Smooth muscle cell (in vitro differentiated cells): Measurements from ENCODE around the gene PKN2. TPM values are rescaled to one million over a fixed set of nuclear protein-coding genes. Genes with fewer than 3 reads are reported as not detected.

Source experiments
- DNase-seq: peaks from one replicate; lab custom pipeline; 2025; ENCODE audit not compliant: unreplicated experiment; lab: John Stamatoyannopoulos, UW
- H2AFZ ChIP-seq: fragments of 200-600 bp; sonication (generic); 2 replicates; pipeline ENCODE4 v1.6.0; 2016; ENCODE audit warnings: antibody characterized with exemption, low read depth, mild to moderate bottlenecking
- H3F3A ChIP-seq: fragments of 200-600 bp; sonication (generic); 2 replicates; pipeline ENCODE4 v1.6.0; 2017; ENCODE audit warnings: antibody characterized with exemption, low read depth
- H3K27ac ChIP-seq: fragments of 200-600 bp; sonication (generic); 2 replicates; pipeline ENCODE4 v1.5.1; 2016; ENCODE audit warnings: low read depth, mild to moderate bottlenecking
- H3K27me3 ChIP-seq: fragments of 200-600 bp; sonication (generic); 2 replicates; pipeline ENCODE4 v1.6.1; 2016; ENCODE audit warnings: low read depth, mild to moderate bottlenecking
- H3K36me3 ChIP-seq: fragments of 200-600 bp; sonication (generic); 2 replicates; pipeline ENCODE4 v1.5.1; 2016; ENCODE audit warnings: low read depth
- H3K4me1 ChIP-seq: fragments of 200-600 bp; sonication (generic); 2 replicates; pipeline ENCODE4 v1.5.1; 2016; ENCODE audit warnings: low read depth
- H3K4me2 ChIP-seq: fragments of 200-600 bp; sonication (generic); 2 replicates; pipeline ENCODE4 v1.6.0; 2016; ENCODE audit warnings: mild to moderate bottlenecking
- H3K4me3 ChIP-seq: fragments of 200-600 bp; sonication (generic); 2 replicates; pipeline ENCODE4 v1.5.1; 2016; ENCODE audit warnings: mild to moderate bottlenecking
- H3K79me2 ChIP-seq: fragments of 200-600 bp; sonication (generic); 2 replicates; pipeline ENCODE4 v1.6.0; 2016; ENCODE audit warnings: low read depth, mild to moderate bottlenecking
- H3K9ac ChIP-seq: fragments of 200-600 bp; sonication (generic); 2 replicates; pipeline ENCODE4 v1.6.0; 2016; ENCODE audit warnings: low read depth
- H3K9me3 ChIP-seq: fragments of 200-600 bp; sonication (generic); replicated peaks from 2 replicates; pipeline ENCODE4 v1.5.1; 2016; ENCODE audit warnings: low read depth
- H4K20me1 ChIP-seq: fragments of 200-600 bp; sonication (generic); 2 replicates; pipeline ENCODE4 v1.6.0; 2016; ENCODE audit warnings: low read depth
- WGBS: methylation state at CpG from one replicate; pipeline ENCODE4 v1.1.7; 2016; ENCODE audit warnings: low lambda C conversion rate; 5-methylcytosine and 5-hydroxymethylcytosine counted together
- polyA plus RNA-seq: library from polyadenylated mRNA; unstranded; fragments of >200 nt; fragmentation: Nextera tagmentation; extraction: Ambion mirVana; gene quantifications from 2 replicates; pipeline ENCODE4 v1.2.1, GENCODE V29; 2016
- total RNA-seq: library from RNA; depleted of rRNA; stranded (reverse); fragments of >200 nt; gene quantifications from 2 replicates; pipeline ENCODE4 v1.2.3, GENCODE V29; 2014
- TF ChIP-seq, protein P1 (sequence below): fragments of 200-600 bp; sonication (generic); IDR thresholded peaks from 2 replicates; pipeline ENCODE4 v1.5.1; 2017; ENCODE audit warnings: borderline replicate concordance, mild to moderate bottlenecking, antibody characterized with exemption; ENCODE audit not compliant: insufficient read depth, poor library complexity, severe bottlenecking

The PKN2 gene
- total and polyA plus RNA-seq, 2 experiments from 2014 or later: 16.3 to 41.2 TPM

GRCh38 chr1:88783145-88783544 lies 99.1 kb downstream of the PKN2 start:
- no peaks in the 10 kb centered on the region for H3F3A ChIP-seq
- TF ChIP-seq, protein P1, sequence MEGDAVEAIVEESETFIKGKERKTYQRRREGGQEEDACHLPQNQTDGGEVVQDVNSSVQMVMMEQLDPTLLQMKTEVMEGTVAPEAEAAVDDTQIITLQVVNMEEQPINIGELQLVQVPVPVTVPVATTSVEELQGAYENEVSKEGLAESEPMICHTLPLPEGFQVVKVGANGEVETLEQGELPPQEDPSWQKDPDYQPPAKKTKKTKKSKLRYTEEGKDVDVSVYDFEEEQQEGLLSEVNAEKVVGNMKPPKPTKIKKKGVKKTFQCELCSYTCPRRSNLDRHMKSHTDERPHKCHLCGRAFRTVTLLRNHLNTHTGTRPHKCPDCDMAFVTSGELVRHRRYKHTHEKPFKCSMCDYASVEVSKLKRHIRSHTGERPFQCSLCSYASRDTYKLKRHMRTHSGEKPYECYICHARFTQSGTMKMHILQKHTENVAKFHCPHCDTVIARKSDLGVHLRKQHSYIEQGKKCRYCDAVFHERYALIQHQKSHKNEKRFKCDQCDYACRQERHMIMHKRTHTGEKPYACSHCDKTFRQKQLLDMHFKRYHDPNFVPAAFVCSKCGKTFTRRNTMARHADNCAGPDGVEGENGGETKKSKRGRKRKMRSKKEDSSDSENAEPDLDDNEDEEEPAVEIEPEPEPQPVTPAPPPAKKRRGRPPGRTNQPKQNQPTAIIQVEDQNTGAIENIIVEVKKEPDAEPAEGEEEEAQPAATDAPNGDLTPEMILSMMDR: no peak
- H3K9me3 ChIP-seq: no peaks in the 10 kb centered on the region
- no peaks in the 10 kb centered on the region for H3K36me3 ChIP-seq
- H3K4me3 ChIP-seq: no peak overlapping the region
- 76% methylated on average over 2 of the region's 2 CpGs for WGBS
- no peak overlapping the region for H3K9ac ChIP-seq
- no peak overlapping the region for H3K27ac ChIP-seq
- DNase-seq: no peak
- H3K79me2 ChIP-seq: peaks cover 4% of the 10 kb centered on the region
- H2AFZ ChIP-seq: no peak overlapping the region
- no peaks in the 10 kb centered on the region for H4K20me1 ChIP-seq
- no peaks in the 10 kb centered on the region for H3K4me1 ChIP-seq
- H3K4me2 ChIP-seq: no peak overlapping the region
- H3K27me3 ChIP-seq: no peaks in the 10 kb centered on the region

GRCh38 chr1:88784551-88784950 lies 100.5 kb downstream of the PKN2 start:
- H3F3A ChIP-seq: no peaks in the 10 kb centered on the region
- no peak overlapping the region for H2AFZ ChIP-seq

DNA sequence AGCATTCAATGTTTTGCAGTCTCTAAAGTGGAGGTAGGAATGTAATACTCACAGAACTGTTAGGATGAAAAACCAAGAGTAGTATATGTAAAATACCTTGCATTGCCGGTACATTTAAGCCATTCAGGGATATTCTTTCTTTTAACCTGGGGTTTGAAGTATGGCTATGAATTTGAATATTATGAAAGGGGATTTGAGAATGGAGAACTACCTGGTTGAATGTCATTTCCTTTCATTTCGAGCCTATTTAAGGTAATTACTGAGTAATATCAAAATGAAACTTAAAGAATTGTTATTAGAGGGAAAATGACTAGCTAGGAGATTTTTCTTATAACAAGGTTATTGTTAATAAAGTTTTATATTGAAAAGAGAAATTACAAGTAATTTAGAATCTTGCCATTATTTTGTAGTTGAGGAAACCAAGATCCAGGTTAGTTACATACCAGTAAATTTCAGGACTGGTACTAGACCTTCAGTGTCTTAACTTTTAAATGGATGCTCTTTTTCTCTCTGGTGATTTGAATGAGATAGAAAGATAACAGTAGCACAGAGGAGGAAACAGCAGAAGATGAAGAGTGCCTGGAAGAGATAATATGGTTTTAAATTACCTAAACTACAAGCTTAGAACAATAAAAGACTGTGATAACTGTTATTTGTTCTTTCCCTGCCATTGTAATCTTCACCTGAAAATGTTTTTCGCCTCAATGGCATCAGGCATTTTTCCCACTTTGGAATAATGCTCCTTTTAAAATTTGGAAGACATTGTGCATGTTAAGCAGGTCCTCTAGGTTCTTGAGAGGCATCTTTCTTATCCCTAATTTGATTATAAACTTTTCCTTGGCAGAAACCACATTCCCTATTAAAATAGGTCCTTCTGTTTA lies 103.2 kb downstream of the PKN2 start:
- no peaks in the 10 kb centered on the region for H3K9me3 ChIP-seq
- no peak overlapping the region for H3K9ac ChIP-seq
- no peak for DNase-seq
- no peak overlapping the region for H2AFZ ChIP-seq
- TF ChIP-seq, protein P1: no peak
- peaks cover 11% of the 10 kb centered on the region for H3K36me3 ChIP-seq
- no peaks in the 10 kb centered on the region for H3K4me1 ChIP-seq
- 93% methylated on average over 3 of the region's 3 CpGs for WGBS
- no peak overlapping the region for H3K4me2 ChIP-seq
- no peaks in the 10 kb centered on the region for H3K27me3 ChIP-seq
- H4K20me1 ChIP-seq: no peaks in the 10 kb centered on the region
- no peak overlapping the region for H3K4me3 ChIP-seq
- peaks cover 4% of the 10 kb centered on the region for H3K79me2 ChIP-seq
- no peaks in the 10 kb centered on the region for H3F3A ChIP-seq
- no peak overlapping the region for H3K27ac ChIP-seq

More at GRCh38 chr1:88784551-88784950, 100.5 kb downstream of the PKN2 start:
- DNase-seq: no peak
- H3K27ac ChIP-seq: no peak overlapping the region
- H3K27me3 ChIP-seq: no peaks in the 10 kb centered on the region
- peaks cover 6% of the 10 kb centered on the region for H3K36me3 ChIP-seq
- no peak overlapping the region for H3K4me2 ChIP-seq
- H3K4me3 ChIP-seq: no peak overlapping the region
- H3K4me1 ChIP-seq: no peaks in the 10 kb centered on the region
- peaks cover 4% of the 10 kb centered on the region for H3K79me2 ChIP-seq
- H3K9ac ChIP-seq: no peak overlapping the region
- TF ChIP-seq, protein P1: no peak
- H4K20me1 ChIP-seq: no peaks in the 10 kb centered on the region
- WGBS: 96% methylated on average over 6 of the region's 6 CpGs
- no peaks in the 10 kb centered on the region for H3K9me3 ChIP-seq
